Measurements from ENCODE around the gene PHIP.

- no peak for TF ChIP-seq CTCF (IDR thresholded peaks at IDR 0.05)
- no peak for TF ChIP-seq EZH2phosphoT487 (IDR thresholded peaks at IDR 0.05)
- no peak for TF ChIP-seq EZH2 (IDR thresholded peaks at IDR 0.05)
These were observed 130.5 kb downstream of the PHIP start for GRCh38 chr6:78947529-78947928.
